ENCODE results near the gene FAM13A.

Gene FAM13A

DNA sequence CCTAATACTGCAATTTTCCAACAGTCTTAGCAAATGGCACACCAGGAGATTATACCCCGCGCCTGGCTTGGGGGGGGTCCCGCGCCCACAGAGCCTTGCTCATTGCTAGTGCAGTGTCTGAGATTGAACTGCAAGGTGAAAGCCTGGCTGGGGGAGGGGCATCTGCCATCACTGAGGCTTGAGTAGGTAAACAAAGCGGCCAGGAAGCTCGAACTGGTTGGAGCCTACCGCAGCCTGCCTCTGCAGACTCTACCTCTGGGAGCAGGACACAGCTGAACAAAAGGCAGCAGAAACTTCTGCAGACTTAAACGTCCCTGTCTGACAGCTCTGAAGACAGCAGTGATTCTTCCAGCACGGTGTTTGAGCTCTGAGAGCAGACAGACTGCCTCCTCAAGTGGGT is 186.6 kb downstream of the FAM13A start:
- TF ChIP-seq, protein P1, sequence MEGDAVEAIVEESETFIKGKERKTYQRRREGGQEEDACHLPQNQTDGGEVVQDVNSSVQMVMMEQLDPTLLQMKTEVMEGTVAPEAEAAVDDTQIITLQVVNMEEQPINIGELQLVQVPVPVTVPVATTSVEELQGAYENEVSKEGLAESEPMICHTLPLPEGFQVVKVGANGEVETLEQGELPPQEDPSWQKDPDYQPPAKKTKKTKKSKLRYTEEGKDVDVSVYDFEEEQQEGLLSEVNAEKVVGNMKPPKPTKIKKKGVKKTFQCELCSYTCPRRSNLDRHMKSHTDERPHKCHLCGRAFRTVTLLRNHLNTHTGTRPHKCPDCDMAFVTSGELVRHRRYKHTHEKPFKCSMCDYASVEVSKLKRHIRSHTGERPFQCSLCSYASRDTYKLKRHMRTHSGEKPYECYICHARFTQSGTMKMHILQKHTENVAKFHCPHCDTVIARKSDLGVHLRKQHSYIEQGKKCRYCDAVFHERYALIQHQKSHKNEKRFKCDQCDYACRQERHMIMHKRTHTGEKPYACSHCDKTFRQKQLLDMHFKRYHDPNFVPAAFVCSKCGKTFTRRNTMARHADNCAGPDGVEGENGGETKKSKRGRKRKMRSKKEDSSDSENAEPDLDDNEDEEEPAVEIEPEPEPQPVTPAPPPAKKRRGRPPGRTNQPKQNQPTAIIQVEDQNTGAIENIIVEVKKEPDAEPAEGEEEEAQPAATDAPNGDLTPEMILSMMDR (IDR thresholded peaks at IDR 0.05; ENCODE audit: control insufficient read depth, insufficient read depth, low read depth, low read length, missing control alignments): no peak
- no peak overlapping the region for H3K4me3 ChIP-seq (ENCODE audit: control insufficient read depth, low read depth, low read length)
- no peak for DNase-seq (ENCODE audit: low read depth)

DNA sequence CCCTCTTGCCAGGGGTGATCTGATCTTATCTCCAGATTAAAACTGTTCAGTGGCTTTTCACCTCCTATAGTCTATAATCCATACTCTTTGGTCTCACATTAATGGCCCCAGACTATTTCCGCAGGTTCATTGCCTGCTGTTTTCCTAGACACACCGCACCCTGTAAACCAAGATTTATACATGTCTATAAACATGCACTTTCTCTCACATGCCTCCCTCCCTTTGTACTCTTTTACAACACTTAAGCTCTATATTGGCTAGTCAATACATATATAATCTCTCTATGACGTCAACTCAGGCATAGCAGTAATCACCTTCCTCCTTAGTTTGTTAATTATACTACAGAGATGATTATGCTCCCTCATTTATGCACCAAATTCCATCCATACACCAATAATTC is 188.5 kb downstream of the FAM13A start:
- TF ChIP-seq, protein P1 (IDR thresholded peaks at IDR 0.05; ENCODE audit: control insufficient read depth, insufficient read depth, low read depth, low read length, missing control alignments): no peak
- no peak for DNase-seq (ENCODE audit: low read depth)

DNA sequence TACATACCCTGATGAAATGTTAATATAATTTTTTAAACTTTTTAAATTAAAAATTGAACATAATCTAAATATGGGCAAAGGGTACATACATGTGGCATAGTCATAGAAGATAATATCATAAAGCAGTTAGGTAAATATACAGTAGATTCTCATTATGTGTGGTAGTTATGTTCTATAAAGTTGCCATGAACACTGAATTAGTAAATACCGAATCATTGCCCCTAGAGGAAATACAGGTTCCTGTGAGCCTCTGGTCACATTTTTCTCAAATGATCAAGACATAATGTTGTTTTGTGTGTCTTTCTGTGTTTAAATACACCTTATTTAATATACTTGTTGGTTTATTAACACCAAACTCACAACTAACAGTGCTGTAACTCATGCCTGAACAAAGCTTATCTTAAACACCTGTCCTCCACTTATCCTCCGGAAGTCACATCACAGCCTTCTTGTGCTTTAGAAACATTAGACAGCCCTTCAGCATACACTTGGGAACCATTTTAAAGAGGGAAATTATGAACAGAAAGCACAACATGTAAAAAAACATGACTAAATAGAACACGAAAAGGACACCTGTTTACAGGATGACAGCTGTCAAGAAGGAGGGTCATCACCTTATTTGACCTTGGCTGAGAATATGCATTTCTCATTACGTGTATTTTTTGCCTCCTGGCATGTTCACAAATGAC is 190.0 kb downstream of the FAM13A start:
- no peak overlapping the region for H3K4me3 ChIP-seq (ENCODE audit: control insufficient read depth, low read depth, low read length)
- TF ChIP-seq, protein P1 (IDR thresholded peaks at IDR 0.05; ENCODE audit: control insufficient read depth, insufficient read depth, low read depth, low read length, missing control alignments): no peak
- no peak for DNase-seq (ENCODE audit: low read depth)

More for the DNA sequence above, 188.5 kb downstream of the FAM13A start:
- no peak overlapping the region for H3K4me3 ChIP-seq (ENCODE audit: control insufficient read depth, low read depth, low read length)

DNA sequence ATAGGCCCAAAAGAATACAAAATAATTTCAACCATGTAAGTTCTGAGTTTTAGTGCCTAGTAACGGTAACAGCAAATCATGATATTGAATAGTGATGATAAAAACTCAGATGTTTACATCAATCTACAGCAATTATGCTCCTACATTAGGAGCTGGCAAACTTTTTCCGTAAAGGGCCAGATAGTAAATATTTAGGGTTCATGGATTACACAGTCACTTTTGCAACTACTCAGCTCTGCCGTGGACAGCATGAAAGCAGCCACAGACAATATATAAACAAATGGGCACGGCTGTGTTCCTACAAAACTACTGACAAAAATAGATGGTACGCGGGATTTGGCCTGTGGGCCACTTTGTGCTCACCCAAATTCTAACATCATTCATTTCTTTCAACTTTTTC is 191.5 kb downstream of the FAM13A start:
- TF ChIP-seq, protein P1 (IDR thresholded peaks at IDR 0.05; ENCODE audit: control insufficient read depth, insufficient read depth, low read depth, low read length, missing control alignments): no peak
- no peak overlapping the region for H3K4me3 ChIP-seq (ENCODE audit: control insufficient read depth, low read depth, low read length)
- no peak for DNase-seq (ENCODE audit: low read depth)

DNA sequence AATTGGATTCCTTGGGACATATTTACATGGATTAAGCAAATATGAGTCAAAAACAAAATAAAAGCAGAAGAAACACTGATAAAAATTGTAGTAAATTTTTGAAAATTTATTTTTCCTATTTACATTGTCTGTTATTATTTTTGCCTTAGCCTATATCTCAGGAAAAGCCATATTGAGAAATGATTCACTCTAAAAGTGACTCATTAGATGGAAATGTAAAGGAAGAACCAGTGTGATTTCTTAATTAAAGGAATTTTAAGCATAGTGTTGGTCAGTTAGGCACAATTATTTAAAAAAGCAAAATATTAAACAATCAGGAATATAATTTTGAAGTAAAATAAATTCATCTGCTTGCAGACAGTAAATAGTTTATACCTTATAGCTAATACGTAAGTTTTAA is 191.9 kb downstream of the FAM13A start:
- no peak for DNase-seq (ENCODE audit: low read depth)
- no peak overlapping the region for H3K4me3 ChIP-seq (ENCODE audit: control insufficient read depth, low read depth, low read length)
- TF ChIP-seq, protein P1 (IDR thresholded peaks at IDR 0.05; ENCODE audit: control insufficient read depth, insufficient read depth, low read depth, low read length, missing control alignments): no peak

DNA sequence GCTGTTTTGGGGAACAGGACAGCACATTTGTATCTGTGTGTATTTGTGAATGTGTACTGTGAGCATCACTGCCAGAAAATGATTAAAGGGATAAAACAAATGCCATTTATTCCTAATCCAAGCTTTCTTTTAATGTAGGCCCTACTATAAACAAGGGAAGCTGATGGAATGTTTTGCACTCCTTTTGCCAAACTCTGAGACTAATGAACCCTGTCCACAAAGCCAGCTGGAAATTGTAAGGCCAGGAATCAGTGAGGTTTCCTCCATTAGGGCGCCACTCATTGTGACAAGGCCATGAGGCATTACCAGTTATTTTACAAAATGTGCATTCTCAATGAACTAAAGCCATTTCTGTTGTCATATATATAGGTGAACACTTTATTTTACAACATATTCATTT is 196.4 kb downstream of the FAM13A start:
- no peak overlapping the region for H3K4me3 ChIP-seq (ENCODE audit: control insufficient read depth, low read depth, low read length)
- no peak for DNase-seq (ENCODE audit: low read depth)
- TF ChIP-seq, protein P1 (IDR thresholded peaks at IDR 0.05; ENCODE audit: control insufficient read depth, insufficient read depth, low read depth, low read length, missing control alignments): no peak

All from AG09309 (cell line).